WERI-Rb-1 (cell line): ENCODE measurements around the gene ZFHX3.

Experiments used
- DNase-seq: peaks from one replicate; pipeline ENCODE4 v3.0.0-alpha.2; 2020
- H3K27ac ChIP-seq: fragments of 250-450 bp; sonication (Bioruptor Pico); 2 replicates; pipeline ENCODE4 v1.5.1; 2020; ENCODE audit warnings: mild to moderate bottlenecking, moderate library complexity
- H3K27me3 ChIP-seq: fragments of 250-450 bp; sonication (Bioruptor Pico); 2 replicates; pipeline ENCODE4 v1.5.1; 2021; ENCODE audit warnings: mild to moderate bottlenecking, low read depth, moderate library complexity; ENCODE audit not compliant: insufficient read depth, severe bottlenecking
- H3K36me3 ChIP-seq: fragments of 250-450 bp; sonication (Bioruptor Pico); 2 replicates; pipeline ENCODE4 v1.5.1; 2020; ENCODE audit warnings: mild to moderate bottlenecking, moderate library complexity
- H3K4me3 ChIP-seq: 2 replicates; pipeline ENCODE4 v1.5.1; 2011; ENCODE audit warnings: low read depth, mild to moderate bottlenecking, control low read depth, low read length
- H3K9me3 ChIP-seq: fragments of 250-450 bp; sonication (Bioruptor Pico); 2 replicates; pipeline ENCODE4 v1.5.1; 2021; ENCODE audit warnings: mild to moderate bottlenecking, moderate library complexity; ENCODE audit not compliant: severe bottlenecking
- TF ChIP-seq, protein P1 (sequence below): IDR thresholded peaks from 2 replicates; pipeline ENCODE4 v1.5.1; 2011; ENCODE audit warnings: low read depth, mild to moderate bottlenecking, control low read depth, inconsistent platforms, low read length

ZFHX3 gene

DNA sequence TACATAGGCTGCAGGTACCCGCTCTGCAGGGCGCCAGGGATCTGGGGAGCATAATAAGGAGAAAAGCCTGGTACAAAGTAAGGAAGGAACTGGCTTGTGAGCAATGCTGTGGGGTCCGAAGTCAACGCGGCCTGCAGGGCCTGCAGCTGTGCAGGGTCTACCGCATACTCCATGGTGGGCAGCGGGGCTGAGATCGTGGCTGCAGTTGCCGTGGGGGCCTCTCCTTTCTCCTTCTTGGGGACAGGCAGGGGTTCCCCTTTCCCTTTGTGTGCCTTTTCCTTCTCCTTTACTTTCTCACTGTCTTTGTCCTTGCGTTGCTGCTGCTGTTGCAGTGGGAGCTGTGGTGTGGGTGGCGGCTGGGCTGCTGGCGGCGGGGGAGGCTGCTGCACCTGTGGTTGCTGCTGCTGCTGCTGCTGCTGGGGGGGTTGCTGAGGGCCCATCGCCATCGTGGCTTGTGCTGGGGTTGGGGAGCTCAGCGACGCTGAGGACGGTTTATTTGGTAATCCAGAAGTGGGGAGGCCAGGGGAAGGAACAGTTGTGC lies 259.6 kb downstream of the ZFHX3 start:
- no peak for DNase-seq
- Histone ChIP-seq H3K9me3 (no peaks in the 10 kb centered on the region), H3K27ac (no peak overlapping the region), H3K27me3 (no peaks in the 10 kb centered on the region), H3K36me3 (peaks cover 43% of the 10 kb centered on the region), H3K4me3 (no peak overlapping the region)
- TF ChIP-seq, protein P1, sequence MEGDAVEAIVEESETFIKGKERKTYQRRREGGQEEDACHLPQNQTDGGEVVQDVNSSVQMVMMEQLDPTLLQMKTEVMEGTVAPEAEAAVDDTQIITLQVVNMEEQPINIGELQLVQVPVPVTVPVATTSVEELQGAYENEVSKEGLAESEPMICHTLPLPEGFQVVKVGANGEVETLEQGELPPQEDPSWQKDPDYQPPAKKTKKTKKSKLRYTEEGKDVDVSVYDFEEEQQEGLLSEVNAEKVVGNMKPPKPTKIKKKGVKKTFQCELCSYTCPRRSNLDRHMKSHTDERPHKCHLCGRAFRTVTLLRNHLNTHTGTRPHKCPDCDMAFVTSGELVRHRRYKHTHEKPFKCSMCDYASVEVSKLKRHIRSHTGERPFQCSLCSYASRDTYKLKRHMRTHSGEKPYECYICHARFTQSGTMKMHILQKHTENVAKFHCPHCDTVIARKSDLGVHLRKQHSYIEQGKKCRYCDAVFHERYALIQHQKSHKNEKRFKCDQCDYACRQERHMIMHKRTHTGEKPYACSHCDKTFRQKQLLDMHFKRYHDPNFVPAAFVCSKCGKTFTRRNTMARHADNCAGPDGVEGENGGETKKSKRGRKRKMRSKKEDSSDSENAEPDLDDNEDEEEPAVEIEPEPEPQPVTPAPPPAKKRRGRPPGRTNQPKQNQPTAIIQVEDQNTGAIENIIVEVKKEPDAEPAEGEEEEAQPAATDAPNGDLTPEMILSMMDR, result no peak

DNA sequence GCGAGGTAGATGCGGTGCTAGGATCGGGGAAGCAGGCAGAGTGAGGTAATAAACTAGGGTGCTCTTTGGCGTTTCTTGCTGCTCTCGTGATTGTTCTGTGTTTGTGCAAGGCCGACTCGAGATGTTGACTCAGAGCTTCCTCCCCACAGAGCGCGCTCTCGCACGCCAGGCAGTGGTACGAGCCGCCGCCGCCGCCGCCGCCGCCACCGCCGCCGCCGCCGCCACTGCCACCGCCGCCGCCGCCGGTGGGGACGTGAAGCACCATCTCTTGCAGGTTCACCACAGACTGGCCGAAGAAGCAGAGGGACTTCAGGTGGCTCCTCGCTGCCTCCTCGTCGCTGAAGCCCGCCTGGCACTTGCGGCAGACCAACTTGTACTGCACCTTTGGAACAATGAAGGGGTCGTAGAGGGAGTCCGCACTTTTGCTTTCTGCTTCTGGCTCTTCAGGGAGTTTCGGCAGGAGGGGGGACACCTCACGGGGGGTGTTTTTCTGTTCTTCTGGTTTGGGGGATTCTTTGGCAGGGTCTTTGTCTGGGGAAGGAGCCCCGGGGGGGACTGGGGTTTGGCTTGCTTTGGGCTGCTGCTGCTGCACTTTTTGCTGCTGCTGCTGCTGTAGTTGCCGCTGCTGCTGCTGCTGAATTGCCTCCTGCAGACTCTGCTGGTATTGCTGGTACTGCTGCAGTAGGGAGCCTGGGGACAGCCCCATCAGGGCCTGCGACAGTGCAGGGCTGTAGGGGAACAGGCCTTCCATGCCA lies 260.2 kb downstream of the ZFHX3 start:
- TF ChIP-seq, protein P1, result no peak
- Histone ChIP-seq H3K36me3 (peaks cover 36% of the 10 kb centered on the region), H3K27me3 (no peaks in the 10 kb centered on the region), H3K9me3 (no peaks in the 10 kb centered on the region), H3K4me3 (no peak overlapping the region), H3K27ac (no peak overlapping the region)
- no peak for DNase-seq

DNA sequence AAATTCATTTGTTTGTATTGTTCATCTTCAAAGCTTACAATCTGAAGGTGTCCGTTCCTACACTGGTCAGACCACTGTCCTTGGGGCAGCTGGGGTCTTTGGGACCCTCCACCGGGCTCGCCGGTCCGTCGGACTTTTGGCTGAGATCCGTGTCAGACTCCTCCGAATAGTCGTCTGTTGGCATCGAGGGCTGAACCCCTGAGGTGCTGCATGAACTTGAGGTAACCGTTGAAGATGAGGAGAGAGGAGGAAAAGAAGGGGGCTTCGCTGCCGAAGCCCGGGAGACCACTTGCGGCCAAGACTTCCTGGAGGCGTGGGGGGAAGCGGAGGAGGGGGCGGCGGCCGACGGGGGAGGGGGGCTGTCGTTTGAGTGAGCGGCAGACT lies 260.8 kb downstream of the ZFHX3 start:
- no peak for DNase-seq
- Histone ChIP-seq H3K36me3 (peaks cover 33% of the 10 kb centered on the region), H3K27me3 (no peaks in the 10 kb centered on the region), H3K9me3 (no peaks in the 10 kb centered on the region), H3K27ac (no peak overlapping the region), H3K4me3 (no peak overlapping the region)
- TF ChIP-seq, protein P1, result no peak

DNA sequence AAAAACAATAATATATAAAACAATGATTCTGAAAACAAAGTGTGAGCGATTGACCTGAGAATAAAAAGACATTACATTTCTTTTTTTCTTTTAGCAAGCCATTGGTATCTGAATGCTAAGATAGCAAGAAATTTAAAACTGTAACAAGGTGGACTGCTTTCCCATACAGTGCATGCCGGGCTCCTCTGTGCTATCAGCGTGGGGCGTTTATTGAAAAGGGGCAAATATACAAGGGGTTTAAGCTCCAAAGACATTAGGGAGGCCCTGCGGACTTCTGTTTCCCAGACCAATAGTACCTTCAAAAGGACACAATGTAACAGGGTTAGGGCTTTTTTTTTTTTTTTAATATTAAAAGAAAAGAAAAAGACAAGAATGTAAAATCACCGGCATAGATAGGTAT lies 261.3 kb downstream of the ZFHX3 start:
- DNase-seq, result no peak
- H3K4me3 ChIP-seq, result no peak overlapping the region
- no peak overlapping the region for H3K27ac ChIP-seq
- peaks cover 28% of the 10 kb centered on the region for H3K36me3 ChIP-seq
- TF ChIP-seq, protein P1, result no peak
- H3K27me3 ChIP-seq, result no peaks in the 10 kb centered on the region
- no peaks in the 10 kb centered on the region for H3K9me3 ChIP-seq

DNA sequence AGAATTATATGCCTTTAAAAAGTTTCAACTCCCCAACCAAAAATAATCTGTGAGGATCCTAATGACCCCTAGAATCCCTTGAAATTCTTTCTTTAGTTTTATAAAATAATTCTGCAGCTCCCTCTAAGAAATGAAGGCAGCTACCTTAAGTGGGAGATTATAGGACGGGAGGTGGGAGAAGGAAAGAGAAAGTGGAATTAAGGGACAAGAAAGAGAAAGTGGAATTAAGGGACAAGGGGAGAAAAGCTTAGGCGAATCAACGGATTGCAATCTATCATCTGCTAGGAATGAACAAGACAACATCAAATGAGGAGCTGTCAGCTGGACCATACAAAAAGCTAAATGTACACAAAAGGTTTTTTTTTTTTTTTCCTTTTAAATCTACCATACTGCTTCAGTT lies 262.0 kb downstream of the ZFHX3 start:
- no peaks in the 10 kb centered on the region for H3K27me3 ChIP-seq
- H3K36me3 ChIP-seq, result peaks cover 20% of the 10 kb centered on the region
- no peak overlapping the region for H3K4me3 ChIP-seq
- TF ChIP-seq, protein P1, result no peak
- no peak for DNase-seq
- H3K9me3 ChIP-seq, result no peaks in the 10 kb centered on the region
- no peak overlapping the region for H3K27ac ChIP-seq
